Osteocyte (in vitro differentiated cells): ENCODE data around the gene PKNOX2. TPM values are rescaled to one million over a fixed set of nuclear protein-coding genes. Genes with fewer than 3 reads are reported as not detected.
A peak's percentile ranks its signal among the peaks of the same experiment; 100 is the strongest.

Experiments used
- DNase-seq: peaks from one replicate; pipeline ENCODE4 v3.0.0; 2021; ENCODE audit warnings: mixed read lengths; ENCODE audit not compliant: unreplicated experiment; ENCODE audit errors: extremely low spot score
- H3K27ac Mint-ChIP-seq: one replicate; pipeline ENCODE4 v1.8.0; 2021; ENCODE audit warnings: mild to moderate bottlenecking, mixed read lengths; ENCODE audit not compliant: unreplicated experiment
- H3K27me3 Mint-ChIP-seq: one replicate; pipeline ENCODE4 v1.8.0; 2021; ENCODE audit warnings: mixed read lengths; ENCODE audit not compliant: unreplicated experiment
- H3K36me3 Mint-ChIP-seq: one replicate; pipeline ENCODE4 v1.8.0; 2021; ENCODE audit warnings: mixed read lengths; ENCODE audit not compliant: unreplicated experiment
- H3K4me1 Mint-ChIP-seq: one replicate; pipeline ENCODE4 v1.8.0; 2021; ENCODE audit warnings: mixed read lengths; ENCODE audit not compliant: unreplicated experiment
- H3K4me3 Mint-ChIP-seq: one replicate; pipeline ENCODE4 v1.8.0; 2021; ENCODE audit warnings: mild to moderate bottlenecking, moderate library complexity, mixed read lengths; ENCODE audit not compliant: unreplicated experiment
- H3K9me3 Mint-ChIP-seq: one replicate; pipeline ENCODE4 v1.8.0; 2021; ENCODE audit warnings: mixed read lengths; ENCODE audit not compliant: unreplicated experiment
- total RNA-seq: library from RNA; stranded (reverse); gene quantifications from 2 replicates; pipeline ENCODE4 v1.2.1, GENCODE V29; 2021
- TF ChIP-seq, protein P1 (sequence below): fragments of 200-600 bp; sonication (generic); IDR thresholded peaks from 2 replicates; pipeline ENCODE4 v1.5.0; 2021; ENCODE audit warnings: antibody characterized with exemption, mild to moderate bottlenecking, moderate library complexity

Gene PKNOX2
- total RNA-seq, 1 donor from 2014 or later, result 89.3 TPM

- Mint-ChIP-seq H3K9me3 (no peaks in the 10 kb centered on the region), H3K27ac (peak overlapping the region; percentile 97), H3K36me3 (peaks cover 1% of the 10 kb centered on the region), H3K4me1 (peaks cover 81% of the 10 kb centered on the region), H3K4me3 (peak overlapping the region; percentile 22), H3K27me3 (no peaks in the 10 kb centered on the region)
- TF ChIP-seq, protein P1, sequence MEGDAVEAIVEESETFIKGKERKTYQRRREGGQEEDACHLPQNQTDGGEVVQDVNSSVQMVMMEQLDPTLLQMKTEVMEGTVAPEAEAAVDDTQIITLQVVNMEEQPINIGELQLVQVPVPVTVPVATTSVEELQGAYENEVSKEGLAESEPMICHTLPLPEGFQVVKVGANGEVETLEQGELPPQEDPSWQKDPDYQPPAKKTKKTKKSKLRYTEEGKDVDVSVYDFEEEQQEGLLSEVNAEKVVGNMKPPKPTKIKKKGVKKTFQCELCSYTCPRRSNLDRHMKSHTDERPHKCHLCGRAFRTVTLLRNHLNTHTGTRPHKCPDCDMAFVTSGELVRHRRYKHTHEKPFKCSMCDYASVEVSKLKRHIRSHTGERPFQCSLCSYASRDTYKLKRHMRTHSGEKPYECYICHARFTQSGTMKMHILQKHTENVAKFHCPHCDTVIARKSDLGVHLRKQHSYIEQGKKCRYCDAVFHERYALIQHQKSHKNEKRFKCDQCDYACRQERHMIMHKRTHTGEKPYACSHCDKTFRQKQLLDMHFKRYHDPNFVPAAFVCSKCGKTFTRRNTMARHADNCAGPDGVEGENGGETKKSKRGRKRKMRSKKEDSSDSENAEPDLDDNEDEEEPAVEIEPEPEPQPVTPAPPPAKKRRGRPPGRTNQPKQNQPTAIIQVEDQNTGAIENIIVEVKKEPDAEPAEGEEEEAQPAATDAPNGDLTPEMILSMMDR, result no peak
- no peak for DNase-seq
Measured at GRCh38 chr11:125346565-125347260, 182.2 kb downstream of the PKNOX2 start.

DNA sequence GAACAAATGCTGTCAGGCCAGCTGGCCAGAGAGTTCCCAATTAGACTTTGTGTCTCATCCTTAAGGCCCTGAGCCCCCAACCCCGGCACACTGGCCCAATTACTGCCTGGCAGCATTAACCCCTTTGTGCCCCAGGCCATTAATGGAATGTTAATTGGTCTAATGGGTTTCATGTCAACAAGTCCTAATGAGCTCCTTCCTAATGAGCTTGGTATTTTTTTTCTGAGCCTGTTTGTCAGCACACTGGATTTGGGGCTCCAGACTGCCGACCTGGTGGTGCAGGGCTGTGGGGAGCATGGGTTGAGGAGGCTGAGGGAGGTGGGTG is 182.7 kb downstream of the PKNOX2 start:
- H3K27ac Mint-ChIP-seq, result peak overlapping the region; percentile 97
- no peak overlapping the region for H3K4me3 Mint-ChIP-seq
- TF ChIP-seq, protein P1, result no peak
- peaks cover 6% of the 10 kb centered on the region for H3K36me3 Mint-ChIP-seq
- H3K4me1 Mint-ChIP-seq, result peaks cover 81% of the 10 kb centered on the region
- DNase-seq, result no peak
- no peaks in the 10 kb centered on the region for H3K9me3 Mint-ChIP-seq
- no peaks in the 10 kb centered on the region for H3K27me3 Mint-ChIP-seq

DNA sequence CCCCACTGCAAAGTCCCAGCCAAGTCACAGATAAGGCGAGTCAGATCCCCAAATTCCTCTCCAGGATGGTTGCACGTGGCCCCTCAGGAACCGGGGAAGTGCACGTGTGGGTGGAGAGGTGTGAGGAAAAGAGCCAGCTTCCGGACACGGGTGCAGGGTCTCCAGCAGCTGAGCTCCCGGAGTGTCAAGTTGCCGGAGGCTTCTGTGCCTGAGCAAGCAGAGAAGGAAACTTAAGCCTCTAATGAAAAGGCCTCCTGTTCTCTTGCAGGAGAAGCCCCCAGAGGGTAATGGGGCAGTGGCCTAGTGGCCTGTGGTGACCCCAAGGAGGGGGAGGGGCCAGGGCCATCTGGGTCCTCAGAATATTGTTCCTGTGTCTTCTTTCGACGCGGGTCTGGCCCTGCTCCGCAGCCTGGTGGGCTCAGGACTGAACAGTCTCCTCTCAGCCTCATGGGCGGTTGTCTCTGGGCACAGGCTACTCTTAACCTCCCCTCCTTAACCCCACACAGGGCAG is 183.6 kb downstream of the PKNOX2 start:
- no peak for DNase-seq
- Mint-ChIP-seq H3K4me3 (no peak overlapping the region), H3K4me1 (peaks cover 71% of the 10 kb centered on the region), H3K27ac (peak overlapping the region; percentile 97), H3K9me3 (no peaks in the 10 kb centered on the region), H3K36me3 (peaks cover 11% of the 10 kb centered on the region), H3K27me3 (no peaks in the 10 kb centered on the region)
- TF ChIP-seq, protein P1, result no peak

DNA sequence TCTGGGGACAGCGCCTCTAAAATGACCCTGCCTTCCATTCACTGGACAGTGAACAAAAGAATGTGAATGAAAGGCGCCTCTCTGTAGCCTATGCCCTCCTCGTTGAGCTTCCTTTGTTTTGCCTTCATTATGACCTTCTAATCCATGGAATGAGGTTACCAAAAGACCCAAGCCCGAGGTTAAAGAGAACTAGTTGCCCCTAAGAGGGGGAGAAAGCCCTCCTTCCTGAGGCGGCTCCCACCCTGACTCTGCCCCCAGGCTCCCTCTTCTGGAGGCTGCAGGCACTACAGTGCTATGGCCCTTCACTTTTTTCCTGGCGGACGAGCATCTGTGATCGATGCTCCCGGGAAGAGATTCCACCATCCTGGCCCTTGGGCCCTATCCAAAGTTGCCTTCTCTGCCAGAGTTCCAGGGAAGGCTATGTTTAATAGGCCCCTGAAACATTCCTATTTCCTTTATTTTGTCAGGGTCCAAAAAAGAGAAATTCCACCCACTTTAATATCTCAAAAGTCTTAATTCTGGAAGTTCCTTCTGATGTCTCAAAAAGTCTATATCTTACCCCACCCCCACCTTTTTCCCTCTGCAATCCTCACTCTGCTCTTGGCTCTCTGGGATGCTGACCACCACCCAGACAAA is 184.2 kb downstream of the PKNOX2 start:
- no peaks in the 10 kb centered on the region for H3K9me3 Mint-ChIP-seq
- H3K27me3 Mint-ChIP-seq, result no peaks in the 10 kb centered on the region
- TF ChIP-seq, protein P1, result peak; percentile 98
- DNase-seq, result peak; percentile 91
- H3K36me3 Mint-ChIP-seq, result peaks cover 11% of the 10 kb centered on the region
- H3K27ac Mint-ChIP-seq, result peak overlapping the region; percentile 97
- peaks cover 65% of the 10 kb centered on the region for H3K4me1 Mint-ChIP-seq
- H3K4me3 Mint-ChIP-seq, result no peak overlapping the region
